Measurements from ENCODE around the gene SRC.
A peak's percentile ranks its signal among the peaks of the same experiment; 100 is the strongest.

SRC gene

GRCh38 chr20:37397954-37398749 lies 52.2 kb downstream of the SRC start:
- no peak for DNase-seq

- no peak for DNase-seq
These were observed 53.0 kb downstream of the SRC start for GRCh38 chr20:37398750-37399621.

- no peak for DNase-seq
These were observed 55.5 kb downstream of the SRC start for GRCh38 chr20:37401282-37401929.

- no peak for DNase-seq
These were observed 56.2 kb downstream of the SRC start for GRCh38 chr20:37401930-37402675.

- DNase-seq = no peak
These were observed 57.4 kb downstream of the SRC start for GRCh38 chr20:37403107-37404033.

GRCh38 chr20:37404461-37404890 lies 58.5 kb downstream of the SRC start:
- no peak for DNase-seq

GRCh38 chr20:37405351-37405897 lies 59.5 kb downstream of the SRC start:
- DNase-seq = no peak

- DNase-seq = peak; percentile 79
These were observed 60.4 kb downstream of the SRC start for GRCh38 chr20:37406010-37406998.

- peak; percentile 39 for DNase-seq
These were observed 61.2 kb downstream of the SRC start for GRCh38 chr20:37407019-37407566.

GRCh38 chr20:37407573-37408002 lies 61.6 kb downstream of the SRC start:
- no peak for DNase-seq

- no peak for DNase-seq
These were observed 62.6 kb downstream of the SRC start for GRCh38 chr20:37408302-37409193.

GRCh38 chr20:37411408-37412219 lies 65.7 kb downstream of the SRC start:
- DNase-seq = no peak

GRCh38 chr20:37413023-37413334 lies 67.0 kb downstream of the SRC start:
- DNase-seq = no peak

GRCh38 chr20:37413379-37413778 lies 67.4 kb downstream of the SRC start:
- no peak for DNase-seq

GRCh38 chr20:37414224-37415035 lies 68.5 kb downstream of the SRC start:
- DNase-seq = no peak

- DNase-seq = no peak
These were observed 69.5 kb downstream of the SRC start for GRCh38 chr20:37415118-37416085.
